ENCODE results near the gene UBASH3A.

DNA sequence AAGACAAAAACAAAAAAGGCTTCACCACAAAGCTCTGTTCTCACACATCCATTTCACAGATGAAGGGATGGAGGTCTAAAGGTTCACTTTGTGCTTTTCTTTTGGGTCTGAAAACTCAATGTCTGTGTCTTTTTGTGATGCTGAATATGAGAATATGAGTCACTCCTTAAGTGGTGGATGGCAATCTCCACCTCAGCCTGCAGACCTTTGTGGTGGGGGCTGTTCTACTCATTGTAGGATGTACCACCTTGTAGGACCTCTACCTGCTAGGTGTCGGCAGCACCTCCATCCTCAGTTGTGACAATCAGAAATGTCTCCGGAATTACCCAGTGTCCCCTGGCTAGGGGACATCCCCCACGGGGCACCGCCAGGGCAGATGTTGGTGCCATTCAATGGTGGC is 42.8 kb downstream of the UBASH3A start:
- no peak for TF ChIP-seq EZH2phosphoT487 (IDR thresholded peaks at IDR 0.05; ENCODE audit: borderline replicate concordance, low read depth, low read length)
- TF ChIP-seq, protein P1, sequence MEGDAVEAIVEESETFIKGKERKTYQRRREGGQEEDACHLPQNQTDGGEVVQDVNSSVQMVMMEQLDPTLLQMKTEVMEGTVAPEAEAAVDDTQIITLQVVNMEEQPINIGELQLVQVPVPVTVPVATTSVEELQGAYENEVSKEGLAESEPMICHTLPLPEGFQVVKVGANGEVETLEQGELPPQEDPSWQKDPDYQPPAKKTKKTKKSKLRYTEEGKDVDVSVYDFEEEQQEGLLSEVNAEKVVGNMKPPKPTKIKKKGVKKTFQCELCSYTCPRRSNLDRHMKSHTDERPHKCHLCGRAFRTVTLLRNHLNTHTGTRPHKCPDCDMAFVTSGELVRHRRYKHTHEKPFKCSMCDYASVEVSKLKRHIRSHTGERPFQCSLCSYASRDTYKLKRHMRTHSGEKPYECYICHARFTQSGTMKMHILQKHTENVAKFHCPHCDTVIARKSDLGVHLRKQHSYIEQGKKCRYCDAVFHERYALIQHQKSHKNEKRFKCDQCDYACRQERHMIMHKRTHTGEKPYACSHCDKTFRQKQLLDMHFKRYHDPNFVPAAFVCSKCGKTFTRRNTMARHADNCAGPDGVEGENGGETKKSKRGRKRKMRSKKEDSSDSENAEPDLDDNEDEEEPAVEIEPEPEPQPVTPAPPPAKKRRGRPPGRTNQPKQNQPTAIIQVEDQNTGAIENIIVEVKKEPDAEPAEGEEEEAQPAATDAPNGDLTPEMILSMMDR (conservative IDR thresholded peaks at IDR 0.05; ENCODE audit: low read length): no peak
